Retinal pigment epithelial cell (primary cell): ENCODE measurements around the gene OPN1LW.

Experiments
- DNase-seq: peaks from one replicate; pipeline ENCODE4 v3.0.0-alpha.2; 2010; ENCODE audit warnings: low read depth
- H3K4me3 ChIP-seq: 2 replicates; pipeline ENCODE4 v1.5.1; 2011; ENCODE audit warnings: mild to moderate bottlenecking, low read length, control low read depth, moderate library complexity
- CTCF ChIP-seq: conservative IDR thresholded peaks from 2 replicates; pipeline ENCODE4 v1.5.1; 2011; ENCODE audit warnings: low read depth, low read length, control low read depth, inconsistent platforms

Gene OPN1LW

DNA sequence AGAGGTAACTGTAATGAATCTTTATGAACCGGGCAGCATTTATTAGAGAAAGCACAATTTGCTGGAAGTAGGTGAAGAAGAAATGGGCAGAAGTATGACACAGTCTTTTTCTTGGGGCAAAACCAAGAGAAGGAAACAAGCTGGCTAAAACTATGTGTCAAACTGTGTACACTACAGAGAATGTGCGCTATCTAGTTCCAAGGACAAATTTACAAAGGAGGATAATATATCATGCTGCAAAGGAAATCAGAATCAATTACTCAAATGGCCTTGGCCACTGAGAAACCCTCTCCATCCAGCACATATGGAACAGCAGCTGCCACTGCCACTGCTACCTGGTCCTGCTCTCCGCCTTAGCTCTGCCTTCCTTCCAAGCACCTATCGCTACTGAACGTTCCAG, 29.4 kb upstream of the OPN1LW start:
- TF ChIP-seq CTCF, result no peak
- H3K4me3 ChIP-seq, result no peak overlapping the region

DNA sequence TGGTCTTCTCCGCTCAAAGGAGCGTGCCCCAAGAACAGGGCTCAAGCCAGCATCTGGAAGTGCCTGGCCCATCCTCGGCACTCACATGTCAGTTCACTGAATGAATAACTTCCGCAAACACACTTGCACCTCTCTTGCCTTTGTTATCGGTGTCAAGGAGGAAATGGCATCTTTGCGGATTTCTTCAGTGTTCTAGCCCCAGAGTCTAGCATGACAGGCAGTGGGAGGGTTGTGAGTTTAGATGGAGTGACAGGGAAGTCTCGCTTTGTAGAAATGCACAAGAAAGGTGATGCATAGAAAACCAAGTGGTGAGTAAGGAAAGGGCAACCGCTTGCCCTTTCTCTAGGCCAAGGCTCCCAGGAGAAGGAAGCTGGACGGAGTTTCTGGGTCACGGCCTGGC, 29.0 kb upstream of the OPN1LW start:
- no peak for TF ChIP-seq CTCF
- H3K4me3 ChIP-seq, result no peak overlapping the region
- DNase-seq, result no peak

More for the DNA sequence above, 29.4 kb upstream of the OPN1LW start:
- no peak for DNase-seq

DNA sequence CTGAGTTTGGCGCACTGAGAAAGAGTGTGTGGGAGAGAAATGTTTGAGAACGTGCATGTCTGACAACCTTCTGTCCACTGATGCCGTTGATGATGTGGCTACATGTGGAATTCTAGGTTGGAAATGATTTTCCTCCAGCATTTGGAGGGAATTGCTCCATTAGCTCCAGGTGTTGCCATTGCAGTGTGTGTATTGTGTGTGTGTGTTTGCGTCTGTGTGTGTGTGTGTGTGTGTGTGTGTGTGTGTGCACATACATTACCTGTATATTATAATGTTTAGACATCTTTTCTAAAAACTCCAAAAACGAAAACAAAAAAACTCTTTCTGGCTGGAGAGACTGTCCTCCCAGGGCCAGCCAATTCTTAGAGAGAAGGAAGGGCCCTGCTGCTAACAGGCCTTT, 28.3 kb upstream of the OPN1LW start:
- no peak for TF ChIP-seq CTCF
- no peak overlapping the region for H3K4me3 ChIP-seq
- no peak for DNase-seq

DNA sequence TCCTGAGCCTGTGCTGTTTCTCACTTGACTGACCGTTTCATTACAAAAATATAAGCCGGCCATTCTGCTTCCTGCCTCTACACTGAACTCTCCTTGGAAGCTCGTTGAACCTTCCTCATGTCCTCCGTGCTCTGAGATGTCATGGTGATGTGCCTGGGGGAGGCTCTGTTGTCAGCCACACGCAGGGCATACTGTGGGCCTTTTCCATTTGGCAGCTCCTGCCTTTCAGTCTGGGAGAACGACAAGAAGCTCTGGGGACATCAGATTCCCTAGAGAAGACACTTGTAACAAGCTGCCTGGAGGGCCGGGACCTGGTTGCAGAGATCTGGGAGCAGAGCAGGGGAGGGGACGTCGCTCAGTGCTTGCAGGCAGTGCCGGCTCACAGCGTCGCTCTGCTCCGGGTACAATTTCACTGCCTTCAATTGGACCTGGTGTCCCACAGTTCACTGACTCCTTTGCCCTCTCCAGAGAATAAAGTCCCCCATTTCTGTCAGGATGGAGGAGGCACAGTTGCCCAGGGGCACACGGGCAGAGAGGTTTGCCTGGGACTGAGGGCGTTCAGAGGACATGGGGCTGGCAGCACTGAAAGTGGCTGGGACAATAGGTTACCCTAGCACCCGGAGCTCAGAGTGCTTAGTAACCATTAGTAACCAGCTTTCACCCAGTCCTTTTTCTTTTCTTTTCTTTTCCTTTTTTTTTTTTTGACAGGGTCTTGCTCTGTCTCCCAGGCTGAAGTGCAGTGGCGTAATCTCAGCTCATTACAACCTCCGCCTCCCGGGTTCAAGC, 27.4 kb upstream of the OPN1LW start:
- no peak for DNase-seq
- no peak overlapping the region for H3K4me3 ChIP-seq
- no peak for TF ChIP-seq CTCF

DNA sequence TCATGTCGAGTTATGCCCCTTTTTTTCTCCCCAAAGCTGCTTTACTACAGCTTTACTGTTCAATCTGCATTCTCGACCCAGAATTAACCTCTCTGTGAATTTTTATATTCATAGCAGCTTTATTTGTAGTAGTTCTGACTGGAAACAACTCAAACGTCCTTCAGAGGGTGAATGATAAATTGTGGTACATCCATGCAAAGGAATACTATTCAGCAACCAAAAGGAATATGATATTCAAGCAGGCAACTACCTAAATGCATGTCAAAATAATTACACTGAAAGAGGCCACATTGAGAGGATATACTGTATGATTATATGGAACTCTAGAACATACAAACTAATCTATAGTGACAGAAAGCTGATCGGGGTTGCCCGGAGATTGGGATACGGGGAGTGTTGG, 26.5 kb upstream of the OPN1LW start:
- no peak for DNase-seq
- no peak for TF ChIP-seq CTCF
- H3K4me3 ChIP-seq, result no peak overlapping the region

DNA sequence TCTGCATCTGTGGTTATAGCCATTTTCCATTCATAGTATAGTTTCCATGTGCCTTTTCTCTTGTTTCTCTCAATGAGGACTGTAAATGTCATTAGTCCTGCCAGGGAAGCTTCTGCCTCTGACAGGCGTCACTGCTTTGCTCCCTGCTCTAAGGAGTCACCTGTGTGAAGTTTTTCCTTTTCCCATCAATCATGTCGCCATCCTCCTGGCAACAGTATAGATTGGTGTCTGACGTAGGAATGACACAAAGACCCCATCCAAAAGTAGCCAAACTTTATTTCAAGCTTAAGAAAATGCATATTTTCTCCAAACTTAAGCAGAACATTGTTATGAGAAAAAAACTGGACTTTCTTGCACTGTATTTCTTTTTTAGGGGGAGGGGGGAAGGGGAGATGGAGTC, 23.5 kb upstream of the OPN1LW start:
- H3K4me3 ChIP-seq, result no peak overlapping the region
- no peak for DNase-seq
- TF ChIP-seq CTCF, result no peak

DNA sequence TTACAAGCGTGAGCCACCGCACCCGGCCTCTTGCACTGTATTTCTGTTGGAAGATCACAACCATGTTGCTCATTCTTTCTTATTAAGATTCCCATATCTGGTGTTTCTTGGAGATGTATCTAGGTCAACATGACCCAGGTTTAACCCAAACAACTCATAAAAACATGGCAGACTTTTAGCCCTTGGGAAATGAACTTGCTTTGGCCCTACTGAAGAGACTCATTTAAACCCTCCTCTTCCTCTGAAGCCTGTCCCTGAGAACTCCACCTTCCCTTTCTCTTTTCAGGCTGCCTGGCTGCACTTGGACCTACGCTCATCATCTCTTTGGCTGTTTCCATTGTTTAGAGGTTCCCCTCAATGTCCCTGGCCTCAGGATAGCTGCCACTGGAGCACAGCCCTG, 22.8 kb upstream of the OPN1LW start:
- TF ChIP-seq CTCF, result no peak
- no peak overlapping the region for H3K4me3 ChIP-seq
- no peak for DNase-seq
